Lower lobe of right lung (tissue), 2 donors: Measurements from ENCODE around the gene KPTN. TPM values are rescaled to one million over a fixed set of nuclear protein-coding genes. Genes with fewer than 3 reads are reported as not detected.
A peak's percentile ranks its signal among the peaks of the same experiment; 100 is the strongest.

Experiments used
- ATAC-seq, 2 donors: fragments of 200-7000 bp; cut with Tn5 transposase; one replicate each; pipeline ENCODE4 v1.9.1; 2020 to 2022; ENCODE audit warnings: mild to moderate bottlenecking in 2 of 2, moderate library complexity in 2 of 2
- DNase-seq: peaks from one replicate; pipeline ENCODE4 v3.0.0-alpha.2; 2020
- H3K27ac ChIP-seq: fragments of 200-600 bp; one replicate; pipeline ENCODE4 v1.8.0; 2022
- H3K27me3 ChIP-seq: fragments of 200-600 bp; one replicate; pipeline ENCODE4 v1.8.0; 2022; ENCODE audit warnings: low read depth
- H3K36me3 ChIP-seq: fragments of 200-600 bp; one replicate; pipeline ENCODE4 v1.8.0; 2022; ENCODE audit warnings: mild to moderate bottlenecking
- H3K4me1 ChIP-seq: fragments of 200-600 bp; one replicate; pipeline ENCODE4 v1.8.0; 2022
- H3K4me3 ChIP-seq: fragments of 200-600 bp; one replicate; pipeline ENCODE4 v1.8.0; 2022; ENCODE audit warnings: mild to moderate bottlenecking
- H3K9me3 ChIP-seq: fragments of 200-600 bp; one replicate; pipeline ENCODE4 v1.8.0; 2022
- CTCF ChIP-seq: fragments of 200-600 bp; IDR thresholded peaks from one replicate; pipeline ENCODE4 v1.8.0; 2022; ENCODE audit warnings: antibody characterized with exemption, mild to moderate bottlenecking
- intact Hi-C: fragments of 100-400 bp; cut with DNase I; formaldehyde crosslinking; loops from one replicate; pipeline ENCODE4 v1.11.0; 2022
- total RNA-seq: library from RNA; stranded (reverse); fragmentation: NEBNext Ultra II Directional; extraction: Animal tissue kit (Norgen Biotek cat#: 25700); gene quantifications from one replicate; pipeline ENCODE4 v1.2.1, GENCODE V29; 2021
- donor health status: DM: no; HTN: yes; CAD: no; lungs with severe emphysema.

KPTN gene
- total RNA-seq, 1 donor from 2014 or later: 14.5 TPM

- Histone ChIP-seq H3K4me1 (peaks cover 22% of the 10 kb centered on the region), H3K27ac (no peak overlapping the region), H3K36me3 (no peaks in the 10 kb centered on the region), H3K9me3 (no peaks in the 10 kb centered on the region), H3K27me3 (peaks cover 82% of the 10 kb centered on the region), H3K4me3 (no peak overlapping the region)
- intact Hi-C loops: loop anchor here (10.0 kb wide), 1 partner anchor 240 kb away; no protein-coding TSS in a partner anchor
- ATAC-seq (no peak), DNase-seq (no peak)
- no peak for TF ChIP-seq CTCF
These were observed 39.6 kb downstream of the KPTN start for GRCh38 chr19:47444388-47444821.

GRCh38 chr19:47443331-47443730 lies 40.7 kb downstream of the KPTN start:
- Histone ChIP-seq H3K27me3 (peaks cover 72% of the 10 kb centered on the region), H3K9me3 (no peaks in the 10 kb centered on the region), H3K4me1 (peaks cover 22% of the 10 kb centered on the region), H3K4me3 (no peak overlapping the region), H3K36me3 (no peaks in the 10 kb centered on the region), H3K27ac (no peak overlapping the region)
- intact Hi-C loops: loop anchor here (10.0 kb wide), 1 partner anchor 241 kb away; no protein-coding TSS in a partner anchor
- no peak for DNase-seq
- TF ChIP-seq CTCF: no peak
- no peak for ATAC-seq

GRCh38 chr19:47438793-47439220 lies 45.2 kb downstream of the KPTN start:
- peaks cover 59% of the 10 kb centered on the region for H3K27me3 ChIP-seq
- no peaks in the 10 kb centered on the region for H3K9me3 ChIP-seq
- H3K27ac ChIP-seq: no peak overlapping the region
- ATAC-seq (no peak), DNase-seq (no peak)
- intact Hi-C loops: loop anchor here (5.0 kb wide), 1 partner anchor 268 kb away; no protein-coding TSS in a partner anchor
- no peaks in the 10 kb centered on the region for H3K4me1 ChIP-seq
- no peaks in the 10 kb centered on the region for H3K36me3 ChIP-seq
- H3K4me3 ChIP-seq: no peak overlapping the region
- no peak for TF ChIP-seq CTCF

GRCh38 chr19:47437500-47437899 lies 46.5 kb downstream of the KPTN start:
- no peaks in the 10 kb centered on the region for H3K9me3 ChIP-seq
- intact Hi-C loops: loop anchor here (5.0 kb wide), 1 partner anchor 270 kb away; no protein-coding TSS in a partner anchor
- TF ChIP-seq CTCF: no peak
- peaks cover 58% of the 10 kb centered on the region for H3K27me3 ChIP-seq
- ATAC-seq: no peak
- DNase-seq: peak; percentile 21
- H3K4me3 ChIP-seq: no peak overlapping the region
- H3K27ac ChIP-seq: no peak overlapping the region
- no peaks in the 10 kb centered on the region for H3K36me3 ChIP-seq
- no peaks in the 10 kb centered on the region for H3K4me1 ChIP-seq

GRCh38 chr19:47436712-47437401 lies 47.2 kb downstream of the KPTN start:
- Histone ChIP-seq H3K4me3 (no peak overlapping the region), H3K4me1 (no peaks in the 10 kb centered on the region), H3K27me3 (peaks cover 58% of the 10 kb centered on the region), H3K27ac (no peak overlapping the region), H3K36me3 (no peaks in the 10 kb centered on the region), H3K9me3 (no peaks in the 10 kb centered on the region)
- ATAC-seq (peak; percentile 95), DNase-seq (peak; percentile 84)
- intact Hi-C loops: loop anchor here (5.0 kb wide), 1 partner anchor 270 kb away; no protein-coding TSS in a partner anchor
- peak; percentile 91 for TF ChIP-seq CTCF
